ENCODE results near the gene UNC5CL. TPM values are rescaled to one million over a fixed set of nuclear protein-coding genes. Genes with fewer than 3 reads are reported as not detected.

Gene UNC5CL
- total and polyA plus RNA-seq, 2 donors from 2014 or later, result 41.3 to 53.7 TPM

- TF ChIP-seq, protein P1, sequence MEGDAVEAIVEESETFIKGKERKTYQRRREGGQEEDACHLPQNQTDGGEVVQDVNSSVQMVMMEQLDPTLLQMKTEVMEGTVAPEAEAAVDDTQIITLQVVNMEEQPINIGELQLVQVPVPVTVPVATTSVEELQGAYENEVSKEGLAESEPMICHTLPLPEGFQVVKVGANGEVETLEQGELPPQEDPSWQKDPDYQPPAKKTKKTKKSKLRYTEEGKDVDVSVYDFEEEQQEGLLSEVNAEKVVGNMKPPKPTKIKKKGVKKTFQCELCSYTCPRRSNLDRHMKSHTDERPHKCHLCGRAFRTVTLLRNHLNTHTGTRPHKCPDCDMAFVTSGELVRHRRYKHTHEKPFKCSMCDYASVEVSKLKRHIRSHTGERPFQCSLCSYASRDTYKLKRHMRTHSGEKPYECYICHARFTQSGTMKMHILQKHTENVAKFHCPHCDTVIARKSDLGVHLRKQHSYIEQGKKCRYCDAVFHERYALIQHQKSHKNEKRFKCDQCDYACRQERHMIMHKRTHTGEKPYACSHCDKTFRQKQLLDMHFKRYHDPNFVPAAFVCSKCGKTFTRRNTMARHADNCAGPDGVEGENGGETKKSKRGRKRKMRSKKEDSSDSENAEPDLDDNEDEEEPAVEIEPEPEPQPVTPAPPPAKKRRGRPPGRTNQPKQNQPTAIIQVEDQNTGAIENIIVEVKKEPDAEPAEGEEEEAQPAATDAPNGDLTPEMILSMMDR (IDR thresholded peaks at IDR 0.05; ENCODE audit: borderline replicate concordance, extremely low read depth, insufficient read depth), result no peak
- FAIRE-seq (no peak), DNase-seq (no peak)
- no peaks in the 10 kb centered on the region for H3K27me3 ChIP-seq (ENCODE audit: control insufficient read depth, insufficient read depth, low read length)
- no peaks in the 10 kb centered on the region for H3K36me3 ChIP-seq (ENCODE audit: control insufficient read depth in 2 of 3, insufficient read depth in 3 of 3, low read length in 3 of 3)
- H3K9me3 ChIP-seq (ENCODE audit: control insufficient read depth in 2 of 3, insufficient read depth in 1 of 3, low read length in 3 of 3), result no peaks in the 10 kb centered on the region
- intact Hi-C loops (cut with DNase I), result no loop called here
- H3K9ac ChIP-seq (ENCODE audit: low read length in 3 of 3), result no peak overlapping the region
- no peak overlapping the region for H3K4me3 ChIP-seq (ENCODE audit: low read length in 3 of 3)
- H3K27ac ChIP-seq (ENCODE audit: low read depth in 2 of 2, low read length in 2 of 2), result no peak overlapping the region
- no peaks in the 10 kb centered on the region for H3K4me1 ChIP-seq (ENCODE audit: control insufficient read depth in 2 of 3, insufficient read depth in 2 of 3, low read depth in 1 of 3, low read length in 3 of 3)
Measured at GRCh38 chr6:40977085-40977484, 61.9 kb downstream of the UNC5CL start.

Other genes starting within 250 kb of the UNC5CL start
- gene TSPO2, start 3.2 kb upstream of the UNC5CL start, total RNA-seq, result 0.44 TPM
- gene TSPO2, start 3.2 kb upstream of the UNC5CL start, polyA plus RNA-seq (ENCODE audit: insufficient read depth, low read depth, low replicate concordance), result 0.88 TPM
- gene APOBEC2, start 14.0 kb upstream of the UNC5CL start, total RNA-seq, result not detected
- not detected for gene APOBEC2, start 14.0 kb upstream of the UNC5CL start, polyA plus RNA-seq (ENCODE audit: insufficient read depth, low read depth, low replicate concordance)
- 35.9 TPM for gene OARD1, start 33.1 kb upstream of the UNC5CL start, total RNA-seq
- 62.6 TPM for gene OARD1, start 33.1 kb upstream of the UNC5CL start, polyA plus RNA-seq (ENCODE audit: insufficient read depth, low read depth, low replicate concordance)
- gene NFYA, start 33.8 kb upstream of the UNC5CL start, total RNA-seq, result 22.5 TPM
- gene NFYA, start 33.8 kb upstream of the UNC5CL start, polyA plus RNA-seq (ENCODE audit: insufficient read depth, low read depth, low replicate concordance), result 6.4 TPM
- gene TREML1, start 115.1 kb upstream of the UNC5CL start, total RNA-seq, result 1.0 TPM
- gene TREML1, start 115.1 kb upstream of the UNC5CL start, polyA plus RNA-seq (ENCODE audit: insufficient read depth, low read depth, low replicate concordance), result not detected
- gene TREM2, start 123.9 kb upstream of the UNC5CL start, total RNA-seq, result 7.8 TPM
- gene TREM2, start 123.9 kb upstream of the UNC5CL start, polyA plus RNA-seq (ENCODE audit: insufficient read depth, low read depth, low replicate concordance), result 3.5 TPM
- gene TREML2, start 161.9 kb upstream of the UNC5CL start, total RNA-seq, result 0.41 TPM
- gene TREML2, start 161.9 kb upstream of the UNC5CL start, polyA plus RNA-seq (ENCODE audit: insufficient read depth, low read depth, low replicate concordance), result not detected
- not detected for gene TREML4, start 189.1 kb upstream of the UNC5CL start, total RNA-seq
- not detected for gene TREML4, start 189.1 kb upstream of the UNC5CL start, polyA plus RNA-seq (ENCODE audit: insufficient read depth, low read depth, low replicate concordance)
- 1.4 TPM for gene TREM1, start 247.5 kb upstream of the UNC5CL start, total RNA-seq
- not detected for gene TREM1, start 247.5 kb upstream of the UNC5CL start, polyA plus RNA-seq (ENCODE audit: insufficient read depth, low read depth, low replicate concordance)

Measured in kidney (tissue), 14 donors.